ENCODE results near the gene PARP15.
A peak's percentile ranks its signal among the peaks of the same experiment; 100 is the strongest.

- peak; percentile 86 for TF ChIP-seq CTCF (conservative IDR thresholded peaks at IDR 0.05; ENCODE audit: low read depth in 2 of 2)
- no peak for TF ChIP-seq EZH2 (IDR thresholded peaks at IDR 0.05; ENCODE audit: low read depth, unreplicated experiment)
- no peak for TF ChIP-seq POLR2AphosphoS5 (IDR thresholded peaks at IDR 0.05; ENCODE audit: low read depth)
- TF ChIP-seq ETS1 (IDR thresholded peaks at IDR 0.05), result no peak
- TF ChIP-seq REST (IDR thresholded peaks at IDR 0.05; ENCODE audit: unreplicated experiment), result no peak
- TF ChIP-seq EZH2phosphoT487 (IDR thresholded peaks at IDR 0.05; ENCODE audit: unreplicated experiment), result no peak
Observed at GRCh38 chr3:122679085-122679881, 101.8 kb downstream of the PARP15 start.
